GM12875 (cell line): ENCODE data around the gene PRKAR1B.
"Not testable (repeated sequence)": the region's sequence is repeated elsewhere in the genome, so short reads cannot be mapped to it uniquely, and the experiment has no call there.

Source experiments
- H3K4me3 ChIP-seq: one replicate; pipeline ENCODE4 v1.5.1; 2011; ENCODE audit warnings: low read depth, low read length, control low read depth
- TF ChIP-seq, protein P1 (sequence below): IDR thresholded peaks from 2 replicates; pipeline ENCODE4 v1.5.1; 2011; ENCODE audit warnings: low read depth, mild to moderate bottlenecking, control low read depth, inconsistent platforms, low read length, moderate library complexity, borderline replicate concordance; ENCODE audit not compliant: insufficient read depth

PRKAR1B gene

DNA sequence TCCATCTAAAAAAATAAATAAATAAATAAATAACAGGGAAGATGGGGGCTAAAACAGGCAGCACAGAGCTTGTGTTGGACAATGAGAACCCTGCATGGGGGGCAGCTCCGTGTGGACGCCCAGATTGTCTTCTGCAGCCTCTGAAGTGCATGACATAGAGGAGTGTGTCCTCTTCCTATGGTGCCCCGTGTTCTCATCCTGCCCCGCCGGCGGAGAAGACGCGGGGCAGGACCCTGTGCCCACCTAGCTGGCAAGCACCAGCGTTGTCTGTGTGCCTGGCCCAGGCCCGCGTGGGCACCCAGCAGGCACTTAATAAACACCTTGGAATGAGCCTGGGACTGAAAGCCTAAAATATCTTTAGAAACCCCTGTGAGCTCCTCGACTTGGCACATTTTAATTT, 89.3 kb downstream of the PRKAR1B start:
- no peak overlapping the region for H3K4me3 ChIP-seq
- TF ChIP-seq, protein P1, sequence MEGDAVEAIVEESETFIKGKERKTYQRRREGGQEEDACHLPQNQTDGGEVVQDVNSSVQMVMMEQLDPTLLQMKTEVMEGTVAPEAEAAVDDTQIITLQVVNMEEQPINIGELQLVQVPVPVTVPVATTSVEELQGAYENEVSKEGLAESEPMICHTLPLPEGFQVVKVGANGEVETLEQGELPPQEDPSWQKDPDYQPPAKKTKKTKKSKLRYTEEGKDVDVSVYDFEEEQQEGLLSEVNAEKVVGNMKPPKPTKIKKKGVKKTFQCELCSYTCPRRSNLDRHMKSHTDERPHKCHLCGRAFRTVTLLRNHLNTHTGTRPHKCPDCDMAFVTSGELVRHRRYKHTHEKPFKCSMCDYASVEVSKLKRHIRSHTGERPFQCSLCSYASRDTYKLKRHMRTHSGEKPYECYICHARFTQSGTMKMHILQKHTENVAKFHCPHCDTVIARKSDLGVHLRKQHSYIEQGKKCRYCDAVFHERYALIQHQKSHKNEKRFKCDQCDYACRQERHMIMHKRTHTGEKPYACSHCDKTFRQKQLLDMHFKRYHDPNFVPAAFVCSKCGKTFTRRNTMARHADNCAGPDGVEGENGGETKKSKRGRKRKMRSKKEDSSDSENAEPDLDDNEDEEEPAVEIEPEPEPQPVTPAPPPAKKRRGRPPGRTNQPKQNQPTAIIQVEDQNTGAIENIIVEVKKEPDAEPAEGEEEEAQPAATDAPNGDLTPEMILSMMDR = no peak

DNA sequence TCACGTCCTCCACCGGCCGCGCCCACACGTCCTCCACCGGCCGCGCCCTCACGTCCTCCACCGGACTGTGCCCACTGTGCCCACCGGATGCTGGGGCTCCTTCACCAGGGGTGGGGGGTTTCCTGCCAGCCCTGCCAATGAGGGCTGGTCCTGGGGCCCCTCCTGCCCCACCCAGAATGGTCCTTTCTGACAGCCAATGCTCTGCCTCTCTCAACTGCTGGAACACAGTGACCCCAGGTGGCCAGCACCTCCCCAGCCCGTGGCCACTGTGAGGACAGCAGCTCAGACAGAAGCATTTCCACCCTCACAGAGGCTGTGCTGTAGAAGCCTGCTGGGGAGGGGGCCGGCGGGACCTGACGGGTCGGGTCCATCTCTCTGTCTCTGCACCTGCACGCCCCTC, 90.7 kb downstream of the PRKAR1B start:
- no peak overlapping the region for H3K4me3 ChIP-seq
- TF ChIP-seq, protein P1 = no peak

DNA sequence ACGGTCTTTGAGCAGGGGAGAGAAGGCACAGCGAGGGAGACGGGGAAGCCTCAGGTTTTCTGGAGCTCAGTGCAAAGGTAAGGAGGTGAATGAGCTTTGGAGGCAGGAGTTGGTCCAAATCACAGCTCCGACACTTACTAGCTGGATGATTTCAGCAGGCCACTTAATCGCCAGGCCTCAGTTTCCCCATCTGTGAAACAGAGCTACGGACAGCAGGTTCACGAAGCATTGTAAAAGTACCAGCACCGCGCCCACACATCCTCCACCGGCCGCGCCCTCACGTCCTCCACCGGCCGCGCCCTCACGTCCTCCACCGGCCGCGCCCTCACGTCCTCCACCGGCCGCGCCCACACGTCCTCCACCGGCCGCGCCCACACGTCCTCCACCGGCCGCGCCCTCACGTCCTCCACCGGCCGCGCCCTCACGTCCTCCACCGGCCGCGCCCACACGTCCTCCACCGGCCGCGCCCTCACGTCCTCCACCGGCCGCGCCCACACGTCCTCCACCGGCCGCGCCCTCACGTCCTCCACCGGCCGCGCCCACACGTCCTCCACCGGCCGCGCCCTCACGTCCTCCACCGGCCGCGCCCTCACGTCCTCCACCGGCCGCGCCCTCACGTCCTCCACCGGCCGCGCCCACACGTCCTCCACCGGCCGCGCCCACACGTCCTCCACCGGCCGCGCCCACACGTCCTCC, 91.2 kb downstream of the PRKAR1B start:
- not testable (repeated sequence) for H3K4me3 ChIP-seq

DNA sequence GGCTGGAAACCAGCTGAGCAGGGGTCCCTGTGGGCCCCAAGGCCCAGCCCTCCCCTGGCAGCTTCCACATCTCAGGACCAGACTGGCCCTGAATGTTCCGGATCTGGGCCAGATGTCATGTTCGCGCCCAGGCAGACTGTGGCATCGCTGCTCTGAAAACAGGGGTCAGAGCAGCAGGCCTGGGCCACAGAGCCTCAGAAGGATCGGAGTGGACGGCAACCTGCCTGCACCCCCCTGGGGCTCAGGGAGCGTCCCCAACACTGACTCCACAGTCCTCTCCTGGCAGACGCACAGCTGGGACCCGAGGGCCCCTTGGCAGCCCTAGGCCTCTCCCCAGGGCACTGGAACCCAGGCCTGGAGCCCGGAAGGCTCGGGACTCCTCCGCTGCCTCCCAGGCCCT, 91.9 kb downstream of the PRKAR1B start:
- TF ChIP-seq, protein P1 = no peak
- no peak overlapping the region for H3K4me3 ChIP-seq

DNA sequence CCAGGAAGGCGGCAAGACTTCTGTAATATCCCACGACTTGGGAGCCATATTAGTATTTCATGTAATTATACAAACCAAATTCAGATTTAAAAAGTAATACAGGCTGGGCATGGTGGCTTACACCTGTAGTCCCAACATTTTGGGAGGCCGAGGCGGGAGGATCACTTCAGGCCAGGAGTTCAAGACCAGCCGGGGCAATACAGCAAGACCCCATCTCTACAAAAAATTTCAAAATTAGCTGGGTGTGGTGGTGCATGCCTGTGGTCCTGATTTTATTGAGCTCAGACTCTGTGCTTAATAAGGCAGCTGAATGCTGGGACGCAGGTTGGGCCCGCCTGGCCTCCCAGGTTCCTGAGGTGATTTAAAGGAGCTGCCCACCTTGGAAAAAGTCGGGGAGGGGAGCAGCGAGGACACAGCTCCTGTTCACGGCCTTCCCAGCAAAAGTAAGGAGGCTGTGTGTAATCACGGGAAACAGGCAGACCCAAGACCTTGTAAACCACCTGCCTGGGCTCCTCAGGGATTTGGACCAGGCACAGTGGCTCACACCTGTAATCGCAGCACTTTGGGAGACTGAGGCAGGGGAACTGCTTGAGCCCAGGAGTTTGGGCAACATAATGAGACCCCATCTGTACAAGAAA, 93.6 kb downstream of the PRKAR1B start:
- TF ChIP-seq, protein P1 = no peak
- no peak overlapping the region for H3K4me3 ChIP-seq

DNA sequence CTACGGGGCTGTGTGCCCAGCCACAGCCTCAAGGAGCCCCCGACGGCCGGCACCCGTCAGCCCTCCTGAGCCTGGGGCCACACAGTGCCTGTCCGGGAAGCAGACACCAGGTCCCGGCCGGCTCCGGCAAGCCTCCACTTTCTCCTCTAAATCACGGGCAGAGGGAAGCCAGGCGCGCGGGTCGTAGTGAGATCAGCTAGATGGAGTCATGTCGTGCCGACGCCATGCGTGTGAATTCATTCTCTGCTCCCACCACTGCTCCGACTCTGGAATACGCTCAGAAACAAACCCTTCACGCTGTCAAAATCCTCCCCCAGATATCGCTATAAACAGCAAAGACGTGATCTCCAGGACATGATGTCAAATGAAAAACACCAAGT, 94.3 kb downstream of the PRKAR1B start:
- H3K4me3 ChIP-seq = no peak overlapping the region
- TF ChIP-seq, protein P1 = no peak

DNA sequence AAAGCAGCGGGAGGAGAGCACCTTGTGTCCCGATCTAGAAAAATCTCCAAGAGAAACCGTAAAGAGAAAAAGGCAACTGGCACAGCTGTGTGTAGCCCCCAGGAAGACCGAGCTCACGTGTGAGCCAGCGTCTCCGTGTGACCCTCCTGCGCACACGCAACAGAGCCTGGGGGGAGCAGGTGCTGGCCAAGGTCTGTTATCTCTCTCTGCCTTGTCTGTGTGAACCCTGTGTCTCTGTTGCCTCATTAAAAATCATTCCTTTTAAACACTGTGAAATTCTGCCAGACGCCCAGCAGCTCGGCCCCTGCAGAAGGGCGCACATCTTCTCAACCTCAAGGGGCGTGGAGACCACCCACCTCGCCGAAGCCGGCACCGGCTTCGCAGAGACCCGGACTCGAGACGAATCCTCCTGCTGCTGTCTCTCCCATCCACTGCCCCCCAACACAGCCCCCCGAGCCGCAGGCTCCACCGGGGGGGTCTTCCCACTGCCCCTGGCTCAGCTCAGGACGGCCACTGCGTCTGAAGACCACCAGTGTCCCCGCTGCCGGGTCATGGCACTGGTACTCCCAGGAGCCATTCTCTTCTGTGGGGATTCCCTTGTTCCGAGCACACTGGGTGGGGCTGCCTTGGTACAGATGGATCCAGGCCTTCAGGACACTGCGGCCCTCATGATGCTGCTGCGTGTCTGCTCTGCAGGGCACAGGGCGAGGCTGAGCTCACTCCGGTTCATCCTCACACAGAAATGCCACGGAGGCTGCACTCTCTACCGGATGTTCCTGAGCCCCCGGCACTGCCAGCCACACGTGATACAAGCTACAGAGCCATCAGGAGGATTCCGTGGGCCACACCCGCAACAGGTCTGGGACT, 94.9 kb downstream of the PRKAR1B start:
- TF ChIP-seq, protein P1 = no peak
- H3K4me3 ChIP-seq = no peak overlapping the region
